Measurements from ENCODE around the gene PLCXD1.

The PLCXD1 gene

DNA sequence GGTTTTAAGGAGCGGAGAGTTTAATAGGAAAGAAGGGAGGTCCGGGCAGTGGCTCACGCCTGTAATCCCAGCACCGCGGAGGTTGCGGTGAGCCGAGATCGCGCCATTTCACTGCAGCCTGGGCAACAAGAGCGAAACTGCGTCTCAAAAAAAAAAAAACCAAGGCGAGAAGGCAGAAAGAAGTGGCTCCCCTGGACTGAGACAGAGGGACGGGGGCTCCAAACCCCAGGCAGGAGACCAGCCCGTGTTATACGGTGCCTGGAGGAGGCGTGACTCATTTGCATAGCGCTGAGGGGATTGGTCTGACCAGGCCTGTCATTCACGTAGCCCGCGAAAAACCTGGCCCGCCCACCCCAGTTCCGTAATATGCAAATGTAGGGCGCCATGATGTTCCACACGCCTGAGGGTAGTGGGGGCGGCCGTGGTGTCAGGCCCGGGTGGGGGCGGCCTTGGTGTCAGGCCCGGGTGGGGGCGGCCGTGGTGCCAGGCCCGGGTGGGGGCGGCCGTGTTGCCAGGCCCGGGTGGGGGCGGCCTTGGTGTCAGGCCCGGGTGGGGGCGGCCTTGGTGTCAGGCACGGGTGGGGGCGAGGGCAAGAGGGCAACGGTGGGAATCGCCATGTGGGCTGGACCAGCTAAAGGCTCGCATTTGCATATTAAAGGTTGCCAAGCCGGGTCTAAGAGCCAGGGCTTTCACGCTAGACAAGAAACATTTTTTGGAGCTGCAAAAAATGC, 2.1 kb downstream of the PLCXD1 start:
- TF ChIP-seq, protein P1, sequence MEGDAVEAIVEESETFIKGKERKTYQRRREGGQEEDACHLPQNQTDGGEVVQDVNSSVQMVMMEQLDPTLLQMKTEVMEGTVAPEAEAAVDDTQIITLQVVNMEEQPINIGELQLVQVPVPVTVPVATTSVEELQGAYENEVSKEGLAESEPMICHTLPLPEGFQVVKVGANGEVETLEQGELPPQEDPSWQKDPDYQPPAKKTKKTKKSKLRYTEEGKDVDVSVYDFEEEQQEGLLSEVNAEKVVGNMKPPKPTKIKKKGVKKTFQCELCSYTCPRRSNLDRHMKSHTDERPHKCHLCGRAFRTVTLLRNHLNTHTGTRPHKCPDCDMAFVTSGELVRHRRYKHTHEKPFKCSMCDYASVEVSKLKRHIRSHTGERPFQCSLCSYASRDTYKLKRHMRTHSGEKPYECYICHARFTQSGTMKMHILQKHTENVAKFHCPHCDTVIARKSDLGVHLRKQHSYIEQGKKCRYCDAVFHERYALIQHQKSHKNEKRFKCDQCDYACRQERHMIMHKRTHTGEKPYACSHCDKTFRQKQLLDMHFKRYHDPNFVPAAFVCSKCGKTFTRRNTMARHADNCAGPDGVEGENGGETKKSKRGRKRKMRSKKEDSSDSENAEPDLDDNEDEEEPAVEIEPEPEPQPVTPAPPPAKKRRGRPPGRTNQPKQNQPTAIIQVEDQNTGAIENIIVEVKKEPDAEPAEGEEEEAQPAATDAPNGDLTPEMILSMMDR (IDR thresholded peaks at IDR 0.05; ENCODE audit: low read depth, low read length) = no peak
- H3K4me3 ChIP-seq (ENCODE audit: low read depth, low read length) = peak overlapping the region; percentile 65

DNA sequence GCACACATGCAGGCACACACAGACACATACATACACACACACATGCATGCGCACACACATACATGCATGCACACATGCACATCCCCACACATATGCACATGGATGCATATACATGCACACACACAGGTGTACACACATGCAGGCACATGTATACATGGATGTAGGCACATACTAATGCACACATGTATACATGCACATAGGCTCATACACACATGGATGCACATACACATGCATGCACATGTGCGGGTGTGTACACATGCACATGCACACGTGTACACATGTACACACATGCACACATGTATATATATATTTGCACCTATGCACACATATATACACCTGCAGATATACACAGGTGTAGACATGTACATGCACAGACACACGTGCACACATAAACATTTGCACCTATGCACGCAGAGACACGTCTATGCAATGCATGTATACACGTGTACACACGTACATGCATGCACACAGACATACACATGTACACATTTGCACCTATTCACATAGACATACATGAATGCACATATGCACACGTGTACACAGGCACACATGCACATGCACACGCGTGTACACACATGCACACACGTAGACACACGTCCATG, 4.0 kb downstream of the PLCXD1 start:
- TF ChIP-seq, protein P1 (IDR thresholded peaks at IDR 0.05; ENCODE audit: low read depth, low read length) = no peak

DNA sequence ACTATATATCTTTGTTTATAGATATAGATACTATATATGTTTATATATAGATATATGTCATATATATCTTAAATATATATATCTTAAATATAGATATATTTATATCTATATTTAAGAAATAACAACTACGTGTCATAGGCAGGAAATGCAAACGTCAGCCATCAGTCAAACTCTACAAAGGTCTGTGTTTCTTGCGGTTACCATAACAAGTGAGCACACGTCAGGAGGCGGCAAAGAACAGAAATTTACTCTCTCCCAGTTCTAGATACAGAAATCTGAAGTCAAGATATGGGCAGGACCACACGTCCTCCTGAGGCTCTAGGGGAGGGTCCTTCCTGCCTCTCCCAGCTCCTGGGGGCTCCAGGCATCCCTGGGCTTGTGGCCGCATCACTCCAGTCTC, 6.5 kb downstream of the PLCXD1 start:
- H3K4me3 ChIP-seq (ENCODE audit: low read depth, low read length) = no peak overlapping the region
- TF ChIP-seq, protein P1 (IDR thresholded peaks at IDR 0.05; ENCODE audit: low read depth, low read length) = no peak

More for the DNA sequence above, 4.0 kb downstream of the PLCXD1 start:
- H3K4me3 ChIP-seq (ENCODE audit: low read depth, low read length) = no peak overlapping the region

DNA sequence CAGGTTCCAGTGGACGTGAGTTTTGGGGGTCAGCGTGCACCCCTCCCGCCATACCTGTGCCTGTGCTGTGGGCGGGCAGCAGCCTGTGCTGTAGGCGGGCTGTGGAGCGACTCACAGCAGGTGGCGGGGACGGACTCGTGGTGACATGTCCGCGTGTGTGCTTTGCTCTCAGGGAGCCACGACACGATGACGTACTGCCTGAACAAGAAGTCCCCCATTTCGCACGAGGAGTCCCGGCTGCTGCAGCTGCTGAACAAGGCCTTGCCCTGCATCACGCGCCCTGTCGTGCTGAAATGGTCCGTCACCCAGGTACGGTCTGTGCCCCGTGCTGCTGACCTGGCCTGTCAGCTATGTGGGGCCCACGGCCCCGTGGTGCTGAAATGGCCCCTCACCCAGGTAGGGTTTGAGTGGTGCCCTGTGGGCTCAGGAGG, 7.4 kb downstream of the PLCXD1 start:
- TF ChIP-seq, protein P1 (IDR thresholded peaks at IDR 0.05; ENCODE audit: low read depth, low read length) = no peak
- H3K4me3 ChIP-seq (ENCODE audit: low read depth, low read length) = no peak overlapping the region

DNA sequence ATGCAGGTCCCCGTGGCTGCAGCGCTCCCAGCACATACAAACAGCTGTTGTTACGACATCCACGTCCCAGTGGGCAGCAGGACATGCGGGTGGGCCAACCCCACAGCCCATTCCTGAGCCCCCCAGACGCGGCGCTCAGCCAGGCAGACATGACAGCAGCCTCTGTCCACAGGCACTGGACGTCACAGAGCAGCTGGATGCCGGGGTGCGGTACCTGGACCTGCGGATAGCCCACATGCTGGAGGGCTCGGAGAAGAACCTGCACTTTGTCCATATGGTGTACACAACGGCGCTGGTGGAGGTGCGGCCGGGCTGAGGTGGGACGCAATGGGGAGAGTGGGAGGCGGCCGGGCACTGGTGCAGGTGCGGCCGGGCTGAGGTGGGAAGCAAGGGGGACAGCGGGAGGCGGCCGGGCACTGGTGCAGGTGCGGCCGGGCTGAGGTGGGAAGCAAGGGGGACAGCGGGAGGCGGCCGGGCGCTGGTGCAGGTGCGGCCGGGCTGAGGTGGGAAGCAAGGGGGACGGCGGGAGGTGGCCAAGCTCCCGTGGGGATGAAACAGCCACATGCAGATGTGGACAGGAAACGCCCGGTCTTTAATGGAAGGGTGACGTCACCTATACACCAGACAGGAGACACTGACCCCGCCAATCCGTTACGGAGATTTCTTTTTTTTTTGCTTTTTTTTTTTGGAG, 9.4 kb downstream of the PLCXD1 start:
- TF ChIP-seq, protein P1 (IDR thresholded peaks at IDR 0.05; ENCODE audit: low read depth, low read length) = no peak
- H3K4me3 ChIP-seq (ENCODE audit: low read depth, low read length) = no peak overlapping the region

DNA sequence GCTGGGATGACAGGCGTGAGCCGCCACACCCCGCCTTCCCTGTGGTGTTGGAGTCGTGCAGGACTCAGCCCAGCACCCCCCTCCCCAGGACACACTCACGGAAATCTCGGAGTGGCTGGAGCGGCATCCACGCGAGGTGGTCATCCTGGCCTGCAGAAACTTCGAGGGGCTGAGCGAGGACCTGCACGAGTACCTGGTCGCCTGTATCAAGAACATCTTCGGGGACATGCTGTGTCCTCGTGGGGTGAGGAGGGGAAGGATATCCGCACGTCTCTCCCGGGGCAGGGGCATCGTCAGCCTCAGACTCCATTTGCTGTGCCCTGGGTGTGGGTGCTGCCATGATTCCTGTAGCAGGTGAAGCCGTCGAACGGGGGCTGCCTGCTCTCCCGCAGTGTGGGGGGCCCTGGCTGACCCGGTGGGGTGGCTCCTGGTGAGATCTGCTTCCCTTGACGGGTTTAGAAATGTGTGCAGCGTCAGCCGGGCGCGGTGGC, 10.3 kb downstream of the PLCXD1 start:
- TF ChIP-seq, protein P1 (IDR thresholded peaks at IDR 0.05; ENCODE audit: low read depth, low read length) = no peak
- no peak overlapping the region for H3K4me3 ChIP-seq (ENCODE audit: low read depth, low read length)

All from WI38 (cell line).